GM21825 (cell line): ENCODE data around the gene CHKA.

Experiments
- ATAC-seq: cut with Tn5 transposase; IDR thresholded peaks from one replicate; pipeline ENCODE4 v1.9.1; 2021; ENCODE audit warnings: mild to moderate bottlenecking, moderate library complexity; ENCODE audit not compliant: unreplicated experiment

The CHKA gene

GRCh38 chr11:68016904-68017817, 104.0 kb downstream of the CHKA start:
- no peak for ATAC-seq

DNA sequence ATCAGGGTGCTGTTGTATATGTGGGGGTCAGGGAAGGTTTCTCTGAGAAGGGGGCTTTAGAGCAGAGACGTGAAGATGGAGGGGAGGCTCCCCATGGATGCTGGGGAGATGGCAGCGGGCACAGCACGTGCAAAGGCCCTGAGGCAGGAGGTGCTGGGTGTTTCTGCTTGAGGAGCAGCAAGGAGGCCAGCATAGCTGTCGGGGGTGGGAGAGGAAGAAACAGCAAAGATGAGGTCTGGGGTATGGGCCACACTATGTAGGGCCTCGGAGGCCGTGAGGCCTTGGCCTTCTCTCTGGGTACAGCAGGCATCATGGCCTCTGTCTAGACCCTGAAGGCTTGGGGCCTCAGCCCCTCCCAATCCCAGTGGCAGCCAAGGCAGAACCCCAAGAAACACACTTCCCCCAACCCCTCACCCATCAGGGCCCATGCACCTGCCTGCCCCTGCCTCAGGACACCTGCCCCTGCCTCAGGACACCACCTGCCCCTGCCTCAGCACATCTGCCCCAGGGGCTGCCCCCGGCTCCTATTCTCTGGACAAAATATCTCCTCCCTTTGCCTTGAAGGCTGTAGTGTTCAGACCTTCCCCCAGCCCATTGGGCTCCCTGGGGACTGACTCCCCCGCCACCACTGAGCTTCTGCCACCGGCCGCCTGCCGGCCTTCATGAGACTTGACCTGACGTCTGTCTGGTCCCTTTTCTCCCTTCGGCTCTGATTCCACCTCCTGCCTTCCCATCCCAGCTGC, 104.9 kb downstream of the CHKA start:
- no peak for ATAC-seq

- ATAC-seq, result no peak
These were observed 105.7 kb downstream of the CHKA start for GRCh38 chr11:68015467-68015866.

DNA sequence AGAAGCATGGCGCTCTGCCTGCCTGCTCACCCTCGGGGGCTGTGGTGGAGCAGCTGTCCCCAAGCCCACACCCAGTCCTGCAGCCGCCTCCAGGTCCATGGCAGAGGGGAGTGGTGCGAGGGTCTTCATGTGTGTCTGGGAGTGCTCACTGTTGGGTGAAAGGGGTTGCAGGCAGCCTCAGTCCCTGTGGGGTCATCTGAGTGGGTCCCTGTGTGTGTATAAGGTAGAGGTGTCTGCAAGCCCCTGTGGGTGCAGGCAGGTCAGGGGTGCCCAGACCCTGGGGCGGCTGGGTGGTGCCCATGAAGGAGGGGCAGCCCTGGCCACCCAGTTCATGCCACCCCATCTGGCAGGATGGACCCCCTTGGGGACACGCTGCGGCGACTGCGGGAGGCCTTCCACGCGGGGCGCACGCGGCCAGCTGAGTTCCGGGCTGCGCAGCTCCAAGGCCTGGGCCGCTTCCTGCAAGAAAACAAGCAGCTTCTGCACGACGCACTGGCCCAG, 106.2 kb downstream of the CHKA start:
- ATAC-seq, result no peak

DNA sequence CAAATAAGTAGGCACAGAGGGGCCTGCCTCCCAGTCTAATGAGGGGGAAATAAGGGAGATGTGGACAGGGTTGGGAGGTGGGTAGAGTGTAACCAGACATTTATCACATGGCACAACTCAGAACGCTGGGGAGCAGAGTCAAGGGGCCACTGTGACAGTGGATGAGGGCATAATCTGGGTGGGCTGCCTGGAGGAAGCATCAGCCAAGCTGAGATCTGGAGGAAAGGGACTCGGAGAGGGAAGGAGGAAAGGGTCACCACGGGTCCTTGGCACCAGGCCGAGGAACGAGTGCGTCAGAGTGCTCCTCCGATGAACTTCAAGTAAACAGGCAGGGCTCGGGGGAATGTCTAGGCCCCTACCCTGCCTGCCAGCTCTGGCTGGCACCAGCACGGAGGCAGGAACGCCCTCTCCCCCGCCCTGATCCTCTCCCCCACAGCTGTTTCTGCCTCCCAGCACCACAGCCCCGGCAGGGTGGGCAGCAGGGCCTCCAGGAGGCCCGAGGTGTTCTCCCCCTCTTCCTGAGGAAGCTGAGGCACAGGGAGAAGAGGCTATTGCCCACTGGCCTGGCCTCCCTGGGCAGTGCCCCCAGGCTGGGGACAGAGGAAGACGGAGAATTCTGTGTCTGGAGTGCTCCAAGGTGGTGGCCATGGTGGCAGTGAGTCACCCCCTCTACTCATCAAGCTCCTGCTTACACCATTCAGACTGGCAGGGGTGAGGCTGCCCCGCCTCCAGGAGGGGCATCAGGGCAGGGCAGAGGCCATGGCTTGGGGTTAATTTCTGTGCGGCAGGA, 106.8 kb downstream of the CHKA start:
- ATAC-seq, result no peak

- ATAC-seq, result no peak
These were observed 107.5 kb downstream of the CHKA start for GRCh38 chr11:68013611-68014156.

GRCh38 chr11:68012843-68013610, 108.2 kb downstream of the CHKA start:
- ATAC-seq, result no peak

- no peak for ATAC-seq
These were observed 108.9 kb downstream of the CHKA start for GRCh38 chr11:68012044-68012842.

- ATAC-seq, result no peak
These were observed 109.9 kb downstream of the CHKA start for GRCh38 chr11:68011051-68011943.

DNA sequence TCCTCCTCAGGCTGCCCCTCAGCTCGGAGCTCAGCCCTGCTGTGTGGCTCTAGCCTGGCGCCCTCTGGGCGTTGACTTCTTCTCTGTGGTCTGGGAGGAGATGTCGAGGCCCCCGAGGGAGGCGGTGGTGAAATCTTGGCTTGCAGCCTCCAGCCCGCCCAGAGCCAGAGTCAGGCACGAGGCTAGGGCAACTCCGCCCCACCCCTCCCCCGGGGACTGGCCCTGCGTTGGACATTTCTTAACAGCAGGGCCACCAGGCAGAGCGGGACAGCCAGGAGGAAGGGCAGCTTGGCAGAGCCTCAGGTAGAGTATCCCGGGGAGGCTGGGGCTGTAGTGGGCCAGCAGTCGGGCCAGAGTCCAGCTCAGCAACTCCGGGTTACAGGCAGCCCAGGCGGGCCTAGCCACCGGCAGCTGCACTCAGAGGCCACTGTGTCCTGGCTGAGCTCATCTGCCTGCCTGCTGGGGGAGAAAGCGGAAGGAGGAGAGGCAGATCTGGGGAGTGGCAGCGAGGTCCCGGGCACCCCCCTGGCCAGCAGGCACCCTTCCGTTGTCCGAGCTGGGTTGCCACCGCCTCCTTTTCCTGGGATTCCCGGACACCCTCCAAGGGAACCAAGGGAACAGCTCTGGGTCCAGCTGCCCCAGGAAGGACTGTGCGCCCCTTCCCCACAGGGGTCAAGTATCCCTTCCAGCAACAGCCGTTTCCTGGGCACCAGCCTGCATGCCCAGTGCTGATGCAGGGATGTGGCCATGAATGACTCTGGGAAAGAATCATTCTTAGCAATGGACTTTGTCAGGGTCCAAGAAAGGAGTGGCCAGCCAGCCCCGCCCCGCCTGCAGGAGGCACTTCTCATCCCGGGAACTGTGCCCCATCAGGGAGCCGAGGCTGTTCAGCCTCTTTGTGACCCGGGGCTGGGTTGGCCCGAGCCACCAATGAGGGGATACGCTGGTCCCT, 110.8 kb downstream of the CHKA start, which contains the start of gene ALDH3B1:
Gene ALDH3B1 (plus strand): TSS at position 238 of the 952 bp plus-strand sequence. CDS start 4,971 bp downstream, outside the sequence.
- no peak for ATAC-seq

DNA sequence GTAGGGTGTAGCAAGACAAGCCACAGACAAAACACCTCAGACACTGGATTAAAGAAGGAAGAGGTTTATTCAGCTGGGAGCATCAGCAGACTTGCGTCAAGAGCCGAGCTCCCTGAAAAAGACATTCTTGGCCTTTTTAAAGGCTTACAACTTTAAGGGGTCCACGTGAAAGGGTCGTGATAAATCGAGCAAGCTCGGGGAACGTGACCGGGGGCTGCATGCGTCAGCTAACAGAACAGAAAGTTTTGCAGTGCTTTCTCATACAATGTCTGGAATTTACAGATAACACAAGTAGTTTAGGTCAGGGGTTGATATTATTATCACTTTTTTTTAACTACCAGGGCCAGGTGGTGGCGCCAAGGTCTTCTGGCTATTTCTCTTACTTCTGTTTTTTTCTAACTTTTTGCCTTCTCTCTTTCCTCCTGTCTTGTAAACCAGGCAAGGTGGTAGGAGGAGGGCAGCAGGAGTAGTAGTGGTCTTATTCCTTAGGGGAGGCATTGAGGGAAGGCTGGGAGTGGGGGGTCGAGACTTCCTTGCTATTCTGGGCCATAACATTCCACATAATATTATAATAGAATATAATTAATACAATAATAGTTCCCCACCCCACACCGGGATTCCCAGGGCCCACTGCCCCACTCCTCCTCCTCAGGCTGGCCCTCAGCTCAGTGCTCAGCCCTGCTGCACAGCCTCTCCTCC, 111.6 kb downstream of the CHKA start:
- no peak for ATAC-seq

DNA sequence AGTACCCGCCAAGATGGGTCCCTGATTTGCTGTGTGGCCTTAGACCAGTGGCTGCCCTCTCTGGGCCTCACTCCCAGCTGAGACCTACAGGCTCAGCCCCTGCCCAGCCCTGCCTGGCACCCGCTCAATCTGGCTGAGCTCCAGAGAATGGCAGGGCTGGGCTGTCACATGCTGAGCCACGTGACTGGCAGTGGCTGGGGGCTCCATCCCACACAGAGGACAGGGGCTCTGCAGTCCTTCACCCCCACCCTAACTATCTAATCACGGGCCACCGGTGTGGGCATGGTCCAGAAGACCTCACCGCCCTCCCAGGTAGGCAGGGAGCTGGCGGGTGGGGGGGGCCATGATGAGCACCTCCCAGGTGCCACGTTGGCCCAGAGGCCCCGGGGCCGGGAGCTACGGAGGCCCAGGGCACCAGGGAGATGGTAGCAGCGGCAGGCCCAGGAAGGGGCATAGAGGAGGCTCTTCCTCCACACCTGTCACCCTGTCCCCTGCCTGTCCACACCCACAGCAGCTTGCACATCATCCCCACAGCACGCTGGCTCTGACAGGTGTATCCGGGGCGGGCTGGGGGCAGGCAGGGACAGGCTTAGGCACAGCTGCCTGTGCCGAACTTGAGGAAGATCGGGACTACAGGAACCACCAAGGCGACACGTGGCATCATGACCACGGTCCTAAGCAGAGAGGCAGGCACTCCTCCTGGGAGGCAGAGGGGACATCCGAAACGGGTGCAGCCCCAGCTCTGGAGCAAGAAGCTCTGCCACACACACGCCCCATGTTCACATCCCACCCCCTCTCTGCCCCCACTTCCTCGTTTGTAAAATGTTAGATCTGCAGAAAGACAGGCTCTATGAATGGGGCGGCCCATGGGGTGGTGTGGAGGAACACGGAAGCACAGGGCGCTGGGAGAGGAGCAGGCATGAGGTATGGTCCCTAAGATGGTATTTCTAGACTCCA, 112.5 kb downstream of the CHKA start:
- ATAC-seq, result no peak

DNA sequence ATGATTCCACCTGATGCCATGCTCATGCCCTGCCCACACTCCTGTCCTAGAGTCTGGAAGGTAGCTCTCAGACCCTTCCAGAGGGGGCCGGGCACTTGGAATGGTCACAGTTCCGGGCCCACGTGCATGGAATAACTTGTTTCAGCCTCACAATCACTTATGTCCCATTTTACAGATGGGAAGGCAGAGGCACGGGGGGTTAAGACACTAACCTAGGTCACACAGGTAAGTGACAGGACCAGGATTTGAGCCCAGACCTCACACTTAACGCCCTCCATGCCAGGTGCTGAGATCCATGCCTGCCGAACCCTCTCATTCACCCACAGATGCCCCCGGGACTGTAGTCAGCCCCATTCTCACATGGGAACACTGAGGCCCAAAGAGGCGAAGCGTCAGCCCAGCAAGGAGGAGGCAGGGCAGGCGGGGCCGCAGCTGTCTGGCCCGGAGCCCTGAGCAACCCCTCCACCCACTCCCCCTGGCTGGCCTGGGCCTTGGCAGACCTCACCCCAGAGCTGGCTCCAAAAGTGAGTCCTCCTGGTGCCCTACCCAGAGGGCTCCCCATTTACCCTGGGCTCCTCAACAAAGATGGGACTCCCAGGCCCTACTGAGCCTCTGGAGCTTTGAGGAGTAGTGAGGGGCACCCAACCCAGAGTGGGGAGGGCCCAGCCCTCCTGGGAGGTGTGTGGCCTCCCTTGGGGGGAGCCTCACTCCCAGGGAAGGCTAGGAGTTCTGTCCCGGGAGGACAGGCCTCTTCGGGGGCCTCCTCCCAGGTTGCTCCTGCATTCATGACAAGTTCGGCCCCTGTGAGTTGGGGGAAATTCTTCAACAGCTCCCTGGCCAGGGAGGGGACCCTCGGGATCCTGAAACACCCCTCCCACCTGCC, 113.4 kb downstream of the CHKA start:
- ATAC-seq, result no peak

DNA sequence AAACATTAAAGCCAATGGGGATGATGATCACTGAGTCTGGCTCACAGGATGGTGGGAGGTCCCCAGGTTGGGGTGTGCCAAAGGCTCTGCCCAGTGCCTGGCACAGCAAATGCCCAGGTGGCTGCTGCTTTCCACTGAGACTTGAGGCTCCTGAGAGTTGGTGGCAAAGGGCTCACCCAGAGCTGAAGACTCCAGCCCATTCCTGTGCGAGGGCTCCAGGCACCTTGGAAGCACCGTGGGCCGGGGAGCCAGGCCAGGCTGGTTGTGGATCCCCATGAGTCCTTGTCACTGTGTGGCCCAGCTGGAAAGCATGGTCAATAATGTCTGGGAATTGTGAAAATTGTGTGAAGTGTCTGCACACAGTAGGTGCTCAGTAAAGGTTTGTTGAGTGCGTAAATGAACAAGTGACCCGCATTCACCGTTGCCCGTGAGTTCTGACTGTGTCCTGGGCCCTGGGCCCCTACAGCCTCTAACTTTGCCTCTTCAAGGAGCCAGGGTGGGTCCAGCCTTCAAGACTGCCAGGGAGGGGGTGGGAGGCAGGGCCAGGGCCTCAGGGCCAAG, 114.5 kb downstream of the CHKA start:
- ATAC-seq, result no peak
